GM12878 (cell line): ENCODE results near the gene KRTAP10-5. TPM values are rescaled to one million over a fixed set of nuclear protein-coding genes. Genes with fewer than 3 reads are reported as not detected.
"Not testable (repeated sequence)": the region's sequence is repeated elsewhere in the genome, so short reads cannot be mapped to it uniquely, and the experiment has no call there.

Experiments used
- ATAC-seq: fragments of 200-7000 bp; cut with Tn5 transposase; 3 replicates; pipeline ENCODE4 v1.9.1; 2020; ENCODE audit warnings: mild to moderate bottlenecking, moderate library complexity
- BruUV-seq: library from RNA; stranded (reverse); fragments of 400-500 nt; replicated peaks from 2 replicates; lab custom pipeline; 2021; lab: Mats Ljungman, UMichigan
- CTCF ChIA-PET: fragments of 300-600 bp; sonication (Branson Sonifier 250); formaldehyde crosslinking; extraction: SDS; loops from one replicate; lab custom pipeline; 2021; ENCODE audit warnings: inconsistent platforms; lab: Yijun Ruan, JAX
- POLR2A ChIA-PET: fragments of 350-600 bp; formaldehyde crosslinking; extraction: SDS; loops from one replicate; lab custom pipeline; 2021; ENCODE audit warnings: inconsistent platforms; lab: Charles Lee
- RAD21 ChIA-PET: fragments of 300-600 bp; sonication (Branson Sonifier 250); formaldehyde crosslinking; loops from one replicate; lab custom pipeline; 2023; ENCODE audit warnings: antibody characterized with exemption; ENCODE audit not compliant: unreplicated experiment; lab: Charles Lee
- SMC1A ChIA-PET: fragments of 300-600 bp; sonication (Branson Sonifier 250); formaldehyde crosslinking; loops from one replicate; lab custom pipeline; 2023; ENCODE audit not compliant: unreplicated experiment, uncharacterized antibody; lab: Charles Lee
- DNase-seq: peaks from one replicate; pipeline ENCODE4 v3.0.0-alpha.2; 2011; ENCODE audit warnings: low read depth, low spot score
- FAIRE-seq: peaks from 3 replicates; lab custom pipeline; 2011; peaks lifted over from hg19 to GRCh38; lab: Jason Lieb, UNC
- H2AFZ ChIP-seq: 2 replicates; pipeline ENCODE4 v1.6.0; 2011; ENCODE audit warnings: low read depth, low read length, control low read depth; ENCODE audit not compliant: control insufficient read depth
- H3K27ac ChIP-seq: 2 replicates; pipeline ENCODE4 v1.5.1; 2011; ENCODE audit warnings: control low read depth; ENCODE audit not compliant: control insufficient read depth, insufficient read depth
- H3K27me3 ChIP-seq, 2 experiments: replicated peaks in 1 of 2; 2 replicates each; pipeline versions ENCODE4 v1.6.0 to v1.6.1; 2011; ENCODE audit warnings: low read length in 1 of 2; ENCODE audit not compliant: control insufficient read depth in 2 of 2, insufficient read depth in 2 of 2
- H3K36me3 ChIP-seq, 2 experiments: 2 replicates each; pipeline ENCODE4 v1.5.1; 2011; ENCODE audit warnings: low read length in 1 of 2; ENCODE audit not compliant: control insufficient read depth in 2 of 2, insufficient read depth in 2 of 2
- H3K4me1 ChIP-seq: 2 replicates; pipeline ENCODE4 v1.6.1; 2011; ENCODE audit warnings: mild to moderate bottlenecking, low read length, moderate library complexity, mixed read lengths; ENCODE audit not compliant: control insufficient read depth, insufficient read depth
- H3K4me2 ChIP-seq: 2 replicates; pipeline ENCODE4 v1.6.0; 2011; ENCODE audit warnings: control low read depth; ENCODE audit not compliant: control insufficient read depth, insufficient read depth
- H3K4me3 ChIP-seq: fragments of 200-600 bp; sonication (generic); 2 replicates; pipeline ENCODE4 v1.5.1; 2016
- H3K79me2 ChIP-seq: 2 replicates; pipeline ENCODE4 v1.6.0; 2011; ENCODE audit warnings: low read length; ENCODE audit not compliant: control insufficient read depth, insufficient read depth
- H3K9ac ChIP-seq: 2 replicates; pipeline ENCODE4 v1.8.0; 2011; ENCODE audit warnings: low read length, control low read depth, mixed read lengths; ENCODE audit not compliant: control insufficient read depth, insufficient read depth
- H3K9me3 ChIP-seq: replicated peaks from 3 replicates; pipeline ENCODE4 v1.5.1; 2011; ENCODE audit warnings: mild to moderate bottlenecking, low read length; ENCODE audit not compliant: control insufficient read depth, insufficient read depth
- H4K20me1 ChIP-seq: 2 replicates; pipeline ENCODE4 v1.6.0; 2011; ENCODE audit not compliant: control insufficient read depth, insufficient read depth
- CHD1 ChIP-seq: IDR thresholded peaks from 2 replicates; pipeline ENCODE4 v1.6.1; 2012; ENCODE audit warnings: low read depth, low read length, improper control_type of control experiment
- CUX1 ChIP-seq: IDR thresholded peaks from 2 replicates; pipeline ENCODE4 v1.6.1; 2012; ENCODE audit warnings: improper control_type of control experiment, low read depth, low read length; ENCODE audit not compliant: insufficient replicate concordance
- MLLT1 ChIP-seq: fragments of 450-650 bp; IDR thresholded peaks from 2 replicates; pipeline ENCODE4 v1.6.1; 2016; ENCODE audit warnings: mild to moderate bottlenecking
- MYC ChIP-seq: IDR thresholded peaks from 2 replicates; pipeline ENCODE4 v1.6.1; 2011; ENCODE audit warnings: mild to moderate bottlenecking, low read length, moderate library complexity, inconsistent platforms; ENCODE audit not compliant: insufficient read depth, insufficient replicate concordance, insufficient read length, severe bottlenecking
- POLR2A ChIP-seq: IDR thresholded peaks from 2 replicates; pipeline ENCODE4 v1.6.1; 2011; ENCODE audit warnings: low read depth, mild to moderate bottlenecking, low read length
- SIX5 ChIP-seq: IDR thresholded peaks from 2 replicates; pipeline ENCODE4 v1.6.1; 2011; ENCODE audit warnings: mild to moderate bottlenecking, low read depth, low read length, moderate library complexity; ENCODE audit not compliant: severe bottlenecking
- SUZ12 ChIP-seq: fragments of 200-600 bp; sonication (generic); IDR thresholded peaks from one replicate; pipeline ENCODE4 v1.6.1; 2018; ENCODE audit warnings: antibody characterized with exemption, mild to moderate bottlenecking; ENCODE audit not compliant: unreplicated experiment
- WGBS: methylation state at CpG from one replicate; pipeline ENCODE4 v1.1.6; 2016; ENCODE audit warnings: low lambda C conversion rate; ENCODE audit not compliant: insufficient replicate concordance, insufficient coverage; ENCODE audit errors: missing lambda C conversion rate; 5-methylcytosine and 5-hydroxymethylcytosine counted together
- in situ Hi-C: fragments of 300-500 bp; cut with MboI; formaldehyde crosslinking; loops from 9 replicates; pipeline ENCODE4 v1.14.3; 2018; ENCODE audit warnings: mixed read lengths
- intact Hi-C: fragments of 100-400 bp; cut with micrococcal nuclease; formaldehyde crosslinking; loops from one replicate; pipeline ENCODE4 v1.14.2; 2022; ENCODE audit not compliant: unreplicated experiment
- polyA plus RNA-seq, 11 experiments: library from polyadenylated mRNA; depleted of rRNA in 4 of 11; unstranded in 6 of 11; stranded (reverse) in 5 of 11; fragments of >200 nt; fragmentation: Nextera tagmentation in 4 of 11; fragmentation: Illumina TruSeq in 1 of 11; extraction: Ambion mirVana in 4 of 11; extraction: Trizol in 1 of 11; gene quantifications; 1 replicate in 1 of 11; 2 replicates in 10 of 11; pipeline versions ENCODE4 v1.2.1 to v1.2.3, GENCODE V29; 2011 to 2016; ENCODE audit warnings: inconsistent platforms in 2 of 11, missing spikeins in 2 of 11, low read depth in 1 of 11
- total RNA-seq, 4 experiments: library from RNA; depleted of rRNA in 3 of 4; stranded (reverse); fragments of >200 nt in 3 of 4; fragmentation: Illumina TruSeq in 1 of 4; extraction: Trizol in 1 of 4; gene quantifications; 2 replicates each; pipeline versions ENCODE4 v1.2.1 to v1.2.3, GENCODE V29; 2013 to 2021

Gene KRTAP10-5
- total and polyA plus RNA-seq, 10 of the 15 experiments (the other 5 are each of a cell fraction or from before 2014, with no cell fraction given): not detected

DNA sequence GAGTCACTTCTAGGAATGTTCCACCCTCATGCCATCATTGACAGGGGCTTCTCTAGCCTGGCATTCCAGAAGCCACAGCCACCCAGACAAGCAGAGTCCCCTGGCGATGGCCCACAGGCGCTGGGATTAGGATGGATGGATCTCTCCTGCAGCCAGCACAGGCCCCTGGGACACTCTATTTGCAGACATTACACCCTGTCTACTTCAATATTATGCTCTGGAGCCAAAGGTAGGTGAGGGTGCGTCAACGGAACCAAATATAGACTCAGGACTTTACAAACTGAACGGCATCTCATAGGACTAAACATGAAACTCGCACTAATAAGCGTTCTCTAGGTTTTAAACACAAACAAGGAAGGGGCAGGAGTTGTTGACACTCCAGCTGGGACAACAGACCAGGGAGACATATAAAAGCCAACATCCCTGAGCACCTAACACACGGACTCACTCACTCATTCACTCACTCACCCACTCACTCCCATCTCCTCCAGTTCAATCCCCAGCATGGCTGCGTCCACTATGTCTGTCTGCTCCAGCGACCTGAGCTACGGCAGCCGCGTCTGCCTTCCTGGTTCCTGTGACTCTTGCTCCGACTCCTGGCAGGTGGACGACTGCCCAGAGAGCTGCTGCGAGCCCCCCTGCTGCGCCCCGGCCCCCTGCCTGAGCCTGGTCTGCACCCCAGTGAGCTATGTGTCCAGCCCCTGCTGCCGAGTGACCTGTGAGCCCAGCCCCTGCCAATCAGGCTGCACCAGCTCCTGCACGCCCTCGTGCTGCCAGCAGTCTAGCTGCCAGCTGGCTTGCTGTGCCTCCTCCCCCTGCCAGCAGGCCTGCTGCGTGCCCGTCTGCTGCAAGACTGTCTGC lies 19.9 kb upstream of the KRTAP10-5 start, which contains the start of gene KRTAP10-7:
Gene KRTAP10-7 (plus strand): TSS at position 480 of the 861 bp plus-strand sequence. CDS start 25 bp downstream, at position 505.
- BruUV-seq, H3K27me3 ChIP-seq, ATAC-seq, FAIRE-seq, H3K9me3 ChIP-seq, SMC1A ChIA-PET, H3K79me2 ChIP-seq, H3K4me3 ChIP-seq, H3K36me3 ChIP-seq, in situ Hi-C loops, H3K27ac ChIP-seq, H3K4me2 ChIP-seq, POLR2A ChIA-PET, intact Hi-C loops, H4K20me1 ChIP-seq, DNase-seq, RAD21 ChIA-PET, H3K4me1 ChIP-seq, CTCF ChIA-PET, H3K9ac ChIP-seq, H2AFZ ChIP-seq: not testable (repeated sequence)
- 19% methylated on average over 20 of the region's 23 CpGs for WGBS

- intact Hi-C loops: no loop called here
- Histone ChIP-seq H3K9ac (no peak overlapping the region), H3K36me3 (no peaks in the 10 kb centered on the region), H3K27ac (no peak overlapping the region), H3K4me1 (no peaks in the 10 kb centered on the region), H4K20me1 (no peaks in the 10 kb centered on the region), H3K79me2 (no peaks in the 10 kb centered on the region), H3K27me3 (no peaks in the 10 kb centered on the region), H3K4me3 (no peak overlapping the region), H3K9me3 (no peaks in the 10 kb centered on the region; the same call in 2 of the 3 replicates), H2AFZ (no peak overlapping the region), H3K4me2 (no peak overlapping the region)
- ChIA-PET CTCF (no interaction called here), SMC1A (no interaction called here), POLR2A (no interaction called here), RAD21 (no interaction called here)
- no peak for FAIRE-seq
- no TSS peak for BruUV-seq
- no peak for DNase-seq
- ATAC-seq: no peak
- WGBS: 63% methylated on average over 8 of the region's 8 CpGs
- in situ Hi-C loops: no loop called here
- TF ChIP-seq SUZ12 (no peak), MLLT1 (no peak), POLR2A (no peak), SIX5 (no peak), CUX1 (no peak), MYC (no peak), CHD1 (no peak)
Observed at GRCh38 chr21:44599264-44600029, 19.0 kb upstream of the KRTAP10-5 start.
